Lung (tissue), 12 donors: ENCODE measurements around the gene FBN3. TPM values are rescaled to one million over a fixed set of nuclear protein-coding genes. Genes with fewer than 3 reads are reported as not detected.
"Not testable (repeated sequence)": the region's sequence is repeated elsewhere in the genome, so short reads cannot be mapped to it uniquely, and the experiment has no call there.

Experiments used
- ATAC-seq: fragments of 200-7000 bp; cut with Tn5 transposase; one replicate; pipeline ENCODE4 v1.9.1; 2020; ENCODE audit warnings: moderate number of reproducible peaks; ENCODE audit not compliant: insufficient read depth, low FRiP score
- DNase-seq, 3 donors: peaks; one replicate each; pipeline ENCODE4 v3.0.0-alpha.2; 2013 to 2017
- H3K27ac ChIP-seq, 2 donors: one replicate each; pipeline ENCODE4 v1.5.1; 2013; ENCODE audit warnings: mild to moderate bottlenecking in 2 of 2, moderate library complexity in 2 of 2, control low read depth in 1 of 2, inconsistent platforms in 1 of 2, low read depth in 1 of 2, low read length in 1 of 2
- H3K27me3 ChIP-seq, 3 donors: one replicate each; pipeline ENCODE4 v1.5.1; 2013; ENCODE audit warnings: low read length in 2 of 3; ENCODE audit not compliant: control insufficient read depth in 3 of 3, insufficient read depth in 3 of 3
- H3K36me3 ChIP-seq, 4 donors: one replicate each; pipeline ENCODE4 v1.5.1; 2013; ENCODE audit warnings: low read length in 4 of 4, mild to moderate bottlenecking in 1 of 4, moderate library complexity in 1 of 4; ENCODE audit not compliant: control insufficient read depth in 4 of 4, insufficient read depth in 4 of 4
- H3K4me1 ChIP-seq, 5 donors: one replicate each; pipeline ENCODE4 v1.5.1; 2013; ENCODE audit warnings: low read length in 5 of 5, mild to moderate bottlenecking in 2 of 5, moderate library complexity in 1 of 5; ENCODE audit not compliant: control insufficient read depth in 5 of 5, insufficient read depth in 5 of 5
- H3K4me3 ChIP-seq: one replicate; pipeline ENCODE4 v1.5.1; 2013; ENCODE audit warnings: mild to moderate bottlenecking, control low read depth, moderate library complexity
- H3K9ac ChIP-seq, 2 donors: one replicate each; pipeline ENCODE4 v1.5.1; 2013; ENCODE audit warnings: low read length in 2 of 2, control low read depth in 1 of 2; ENCODE audit not compliant: insufficient read depth in 1 of 2
- H3K9me3 ChIP-seq, 4 donors: one replicate each; pipeline ENCODE4 v1.5.1; 2013; ENCODE audit warnings: low read length in 3 of 4, mild to moderate bottlenecking in 1 of 4, moderate library complexity in 1 of 4; ENCODE audit not compliant: control insufficient read depth in 4 of 4, insufficient read depth in 3 of 4
- CTCF ChIP-seq: IDR thresholded peaks from 2 replicates; pipeline ENCODE4 v1.5.1; 2012; ENCODE audit warnings: mild to moderate bottlenecking; ENCODE audit errors: control extremely low read depth, extremely low read depth
- WGBS, 2 donors: extraction: QIAGEN DNeasy Blood & Tissue Kit; methylation state at CpG; one replicate each; pipeline ENCODE4 v1.1.7; 2013; 5-methylcytosine and 5-hydroxymethylcytosine counted together
- polyA plus RNA-seq, 2 donors: library from polyadenylated mRNA; stranded (reverse); fragments of 200-250 nt; gene quantifications; one replicate each; pipeline ENCODE4 v1.2.1, GENCODE V29; 2013
- total RNA-seq, 2 donors: library from RNA; depleted of rRNA in 1 of 2; stranded (reverse); fragments of >200 nt in 1 of 2; gene quantifications; one replicate each; pipeline ENCODE4 v1.2.1, GENCODE V29; 2014 to 2021
- donor health status: control.
- donor health status: control.
- donor health status: Bipolar disorder and iron deficiency.
- donor health status: healthy.
- donor health status: DM: yes; HTN: yes; CAD: no.

Gene FBN3
- total and polyA plus RNA-seq, 4 donors, result 0.32 to 26.4 (median 2.1) TPM

- H3K9ac ChIP-seq, result no peak overlapping the region
- no peak for TF ChIP-seq CTCF
- peaks cover 0 to 14% (median 2%) of the 10 kb centered on the region in 4 donors for H3K36me3 ChIP-seq
- 81 to 85% methylated on average over 2 of the region's 2 CpGs for WGBS, 2 donors
- H3K27ac ChIP-seq, result no peak overlapping the region
- no peaks in the 10 kb centered on the region for H3K27me3 ChIP-seq
- ATAC-seq, result no peak
- peaks cover 0 to 1% (median 0%) of the 10 kb centered on the region in 5 donors for H3K4me1 ChIP-seq
- peaks cover 0 to 6% (median 0%) of the 10 kb centered on the region in 4 donors for H3K9me3 ChIP-seq
- no peak for DNase-seq
- H3K4me3 ChIP-seq, result no peak overlapping the region
These were observed 42.0 kb downstream of the FBN3 start for GRCh38 chr19:8107301-8107903.

GRCh38 chr19:8105471-8105870 lies 43.9 kb downstream of the FBN3 start:
- no peak overlapping the region for H3K27ac ChIP-seq
- no peak for ATAC-seq
- H3K36me3 ChIP-seq, result peaks cover 0 to 13% (median 2%) of the 10 kb centered on the region in 4 donors
- H3K9me3 ChIP-seq, result peaks cover 0 to 5% (median 0%) of the 10 kb centered on the region in 4 donors
- no peak for DNase-seq
- no peaks in the 10 kb centered on the region for H3K27me3 ChIP-seq
- no peak overlapping the region for H3K9ac ChIP-seq
- H3K4me1 ChIP-seq, result peaks cover 0 to 1% (median 0%) of the 10 kb centered on the region in 5 donors
- no peak overlapping the region for H3K4me3 ChIP-seq
- WGBS, 2 donors, result 84 to 90% methylated on average over 2 of the region's 2 CpGs
- no peak for TF ChIP-seq CTCF

GRCh38 chr19:8101910-8102309 lies 47.5 kb downstream of the FBN3 start:
- not testable (repeated sequence) for H3K4me1 ChIP-seq, H3K27ac ChIP-seq, H3K9me3 ChIP-seq, H3K9ac ChIP-seq, ATAC-seq, H3K27me3 ChIP-seq, H3K4me3 ChIP-seq, DNase-seq
- 84 to 86% methylated on average over 12 of the region's 12 CpGs for WGBS, 2 donors
- H3K36me3 ChIP-seq, result peaks cover 0 to 17% (median 1%) of the 10 kb centered on the region in 4 donors

GRCh38 chr19:8101311-8101710 lies 48.1 kb downstream of the FBN3 start:
- Histone ChIP-seq H3K27ac (no peak overlapping the region), H3K4me1 (no peaks in the 10 kb centered on the region), H3K9me3 (peaks cover 0 to 9% (median 2%) of the 10 kb centered on the region in 4 donors), H3K27me3 (no peaks in the 10 kb centered on the region), H3K4me3 (no peak overlapping the region), H3K36me3 (peaks cover 0 to 23% (median 0%) of the 10 kb centered on the region in 4 donors), H3K9ac (no peak overlapping the region)
- TF ChIP-seq CTCF, result no peak
- DNase-seq (no peak), ATAC-seq (no peak)
- WGBS, 2 donors, result 94 to 97% methylated on average over 4 of the region's 4 CpGs
